Activated naive CD8-positive, alpha-beta T cell treated with anti-CD3 and anti-CD28 coated beads, Interleukin-2, amount 10 ng/mL, durations not matched to agents 7 days and 5 days (primary cell): ENCODE measurements around the gene IRF8. TPM values are rescaled to one million over a fixed set of nuclear protein-coding genes. Genes with fewer than 3 reads are reported as not detected.
A peak's percentile ranks its signal among the peaks of the same experiment; 100 is the strongest.

ENCODE experiments used
- ATAC-seq: fragments of 150-1000 bp; cut with Tn5 transposase; one replicate; pipeline ENCODE4 v1.10.0; 2021; ENCODE audit warnings: low read depth, moderate library complexity
- POLR2A ChIA-PET: fragments of 350-600 bp; sonication (Branson Sonifier 250); formaldehyde crosslinking; loops from one replicate; lab custom pipeline; 2021; ENCODE audit warnings: antibody characterized with exemption; lab: Charles Lee
- DNase-seq: peaks from one replicate; pipeline ENCODE4 v3.0.0; 2021
- H3K27ac Mint-ChIP-seq: one replicate; pipeline ENCODE4 v1.8.0; 2022; ENCODE audit warnings: mild to moderate bottlenecking, mixed read lengths
- H3K27me3 Mint-ChIP-seq: one replicate; pipeline ENCODE4 v1.8.0; 2022; ENCODE audit warnings: mild to moderate bottlenecking, moderate library complexity, mixed read lengths
- H3K36me3 Mint-ChIP-seq: one replicate; pipeline ENCODE4 v1.8.0; 2021; ENCODE audit warnings: mild to moderate bottlenecking, mixed read lengths
- H3K4me1 Mint-ChIP-seq: one replicate; pipeline ENCODE4 v1.8.0; 2021; ENCODE audit warnings: mixed read lengths
- H3K4me3 Mint-ChIP-seq: one replicate; pipeline ENCODE4 v1.8.0; 2022; ENCODE audit warnings: mild to moderate bottlenecking, moderate library complexity, mixed read lengths
- H3K9me3 Mint-ChIP-seq: one replicate; pipeline ENCODE4 v1.8.0; 2021; ENCODE audit warnings: mixed read lengths
- total RNA-seq, 2 experiments: library from RNA; stranded (reverse); gene quantifications; one replicate each; pipeline ENCODE4 v1.2.3, GENCODE V29; 2021

The IRF8 gene
- total RNA-seq, 2 experiments from 2014 or later, result 27.8 to 30.8 TPM

- H3K9me3 Mint-ChIP-seq, result no peaks in the 10 kb centered on the region
- peaks cover 6% of the 10 kb centered on the region for H3K27me3 Mint-ChIP-seq
- H3K4me1 Mint-ChIP-seq, result peaks cover 18% of the 10 kb centered on the region
- no peaks in the 10 kb centered on the region for H3K36me3 Mint-ChIP-seq
- DNase-seq (peak; percentile 12), ATAC-seq (no peak)
- H3K27ac Mint-ChIP-seq, result no peak overlapping the region
- POLR2A ChIA-PET, result interaction anchor here (1.7 kb wide), 1 partner anchor 11 kb away, joined by 6 read pairs; no protein-coding TSS in a partner anchor
- no peak overlapping the region for H3K4me3 Mint-ChIP-seq
Observed at GRCh38 chr16:85891776-85892166, 7.2 kb upstream of the IRF8 start.

GRCh38 chr16:85892760-85893159 lies 6.2 kb upstream of the IRF8 start:
- POLR2A ChIA-PET, result interaction anchor here (1.7 kb wide), 1 partner anchor 10 kb away, joined by 6 read pairs; no protein-coding TSS in a partner anchor
- DNase-seq, result no peak
- no peak overlapping the region for H3K4me3 Mint-ChIP-seq
- H3K27ac Mint-ChIP-seq, result no peak overlapping the region
- H3K27me3 Mint-ChIP-seq, result peaks cover 8% of the 10 kb centered on the region
- H3K9me3 Mint-ChIP-seq, result no peaks in the 10 kb centered on the region
- H3K36me3 Mint-ChIP-seq, result no peaks in the 10 kb centered on the region
- peaks cover 22% of the 10 kb centered on the region for H3K4me1 Mint-ChIP-seq
- no peak for ATAC-seq

DNA sequence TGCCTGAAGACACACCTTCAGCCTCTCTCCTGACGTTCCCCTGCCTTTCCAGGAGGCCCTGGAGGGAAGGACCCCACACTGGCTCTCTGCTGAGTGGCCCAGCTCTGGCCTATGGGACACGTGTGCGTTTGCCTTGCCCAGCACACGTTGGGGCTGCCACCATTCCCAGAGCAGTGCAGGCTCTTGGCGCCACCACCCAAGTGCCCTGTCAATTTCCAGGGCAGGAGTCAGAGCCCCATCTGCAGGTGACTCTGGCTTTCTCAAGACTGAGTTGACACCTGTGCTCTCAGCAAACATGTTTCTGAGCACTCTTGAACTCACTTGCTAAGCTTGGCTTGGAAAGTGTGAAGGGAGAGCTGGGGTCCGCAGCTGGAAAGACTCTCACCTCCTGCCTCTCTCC lies 4.7 kb upstream of the IRF8 start:
- no peak overlapping the region for H3K4me3 Mint-ChIP-seq
- peaks cover 15% of the 10 kb centered on the region for H3K4me1 Mint-ChIP-seq
- H3K27ac Mint-ChIP-seq, result no peak overlapping the region
- no peak for ATAC-seq
- peaks cover 11% of the 10 kb centered on the region for H3K27me3 Mint-ChIP-seq
- no peaks in the 10 kb centered on the region for H3K36me3 Mint-ChIP-seq
- H3K9me3 Mint-ChIP-seq, result no peaks in the 10 kb centered on the region
- DNase-seq, result no peak
- POLR2A ChIA-PET, result no interaction called here

DNA sequence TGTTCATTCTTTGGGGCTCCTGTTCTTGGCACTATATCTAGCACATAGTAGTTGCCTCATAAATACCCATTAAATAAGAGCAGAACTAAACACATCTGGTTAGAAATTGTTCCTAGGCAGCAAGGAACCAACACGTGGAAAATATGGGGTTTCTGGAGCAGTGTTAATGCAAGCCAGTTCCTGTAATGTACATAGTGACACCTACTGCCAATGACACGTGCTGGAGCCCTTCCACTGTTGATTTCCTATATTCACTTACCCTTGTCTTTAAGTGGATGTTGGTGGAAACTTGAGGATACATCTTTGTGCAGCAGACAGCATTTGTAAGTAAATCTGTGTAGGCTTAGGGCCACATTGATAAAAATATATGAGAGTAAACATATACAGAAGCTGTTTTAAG lies 1.6 kb upstream of the IRF8 start:
- ATAC-seq (no peak), DNase-seq (no peak)
- POLR2A ChIA-PET, result interaction anchor here (3.6 kb wide), 1 partner anchor 39 kb away, joined by 18 read pairs; no protein-coding TSS in a partner anchor
- H3K4me3 Mint-ChIP-seq, result peak overlapping the region; percentile 39
- peaks cover 40% of the 10 kb centered on the region for H3K4me1 Mint-ChIP-seq
- H3K36me3 Mint-ChIP-seq, result peaks cover 6% of the 10 kb centered on the region
- peaks cover 11% of the 10 kb centered on the region for H3K27me3 Mint-ChIP-seq
- H3K9me3 Mint-ChIP-seq, result no peaks in the 10 kb centered on the region
- no peak overlapping the region for H3K27ac Mint-ChIP-seq

DNA sequence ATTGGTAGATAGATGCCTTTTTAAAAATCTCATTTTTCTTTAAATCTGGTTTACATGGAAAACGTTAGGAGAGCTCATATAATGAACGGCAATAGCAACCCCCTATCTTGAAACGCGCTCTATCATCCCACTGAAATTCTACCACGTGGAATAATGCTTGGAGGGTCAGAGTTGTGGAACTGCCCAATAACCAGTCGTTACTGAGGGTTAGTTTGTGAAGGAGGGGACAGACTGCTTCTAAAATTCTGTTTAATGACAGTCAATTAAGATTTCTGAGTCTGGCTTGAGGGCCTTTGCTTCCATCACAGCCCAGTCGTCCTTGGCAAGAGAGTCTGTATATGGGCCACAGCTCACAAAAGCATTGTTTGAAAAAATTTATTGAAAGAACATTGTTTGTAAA lies 482 bp downstream of the IRF8 start:
- peaks cover 6% of the 10 kb centered on the region for H3K27me3 Mint-ChIP-seq
- peaks cover 20% of the 10 kb centered on the region for H3K36me3 Mint-ChIP-seq
- peak overlapping the region; percentile 86 for H3K4me3 Mint-ChIP-seq
- ATAC-seq (no peak), DNase-seq (peak; percentile 10)
- no peaks in the 10 kb centered on the region for H3K9me3 Mint-ChIP-seq
- POLR2A ChIA-PET, result interaction anchor here (1.1 to 3.6 kb wide), 5 partner anchors 11 to 90 kb away, joined by 3 to 18 read pairs (median 3); no protein-coding TSS in a partner anchor
- H3K27ac Mint-ChIP-seq, result peak overlapping the region; percentile 75
- peaks cover 58% of the 10 kb centered on the region for H3K4me1 Mint-ChIP-seq

- Mint-ChIP-seq H3K27ac (peak overlapping the region; percentile 65), H3K27me3 (peaks cover 6% of the 10 kb centered on the region), H3K4me3 (peak overlapping the region; percentile 86), H3K4me1 (peaks cover 66% of the 10 kb centered on the region), H3K9me3 (no peaks in the 10 kb centered on the region), H3K36me3 (peaks cover 28% of the 10 kb centered on the region)
- ATAC-seq, result no peak
- POLR2A ChIA-PET, result interaction anchor here (1.0 to 3.6 kb wide), 3 partner anchors 36 to 79 kb away, joined by 3 to 18 read pairs (median 4); no protein-coding TSS in a partner anchor
- DNase-seq, result peak; percentile 31
Observed at GRCh38 chr16:85900027-85900792, 1.2 kb downstream of the IRF8 start.

DNA sequence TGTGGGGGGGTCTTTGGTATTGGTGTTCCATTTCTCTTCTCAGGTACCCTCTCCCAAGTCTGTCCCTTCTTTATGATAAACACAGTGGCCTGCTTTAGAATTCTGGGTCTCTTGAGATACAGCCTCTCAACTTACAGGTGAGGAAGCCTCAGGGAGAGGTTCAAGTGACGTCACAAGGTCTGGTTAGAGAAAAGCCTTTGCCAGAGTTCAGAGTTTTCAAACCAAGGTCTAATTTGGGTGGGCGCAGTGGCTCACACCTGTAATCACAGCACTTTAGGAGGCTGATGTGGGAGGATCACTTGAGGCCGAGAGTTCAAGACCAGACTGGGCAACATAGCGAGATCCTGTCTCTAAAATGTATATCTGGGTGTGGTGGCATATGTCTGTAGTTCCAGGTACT lies 2.1 kb downstream of the IRF8 start:
- POLR2A ChIA-PET, result interaction anchor here (1.0 kb wide), 1 partner anchor 35 kb away, joined by 4 read pairs; no protein-coding TSS in a partner anchor
- DNase-seq, result no peak
- peaks cover 69% of the 10 kb centered on the region for H3K4me1 Mint-ChIP-seq
- H3K36me3 Mint-ChIP-seq, result peaks cover 37% of the 10 kb centered on the region
- no peaks in the 10 kb centered on the region for H3K9me3 Mint-ChIP-seq
- no peak for ATAC-seq
- peak overlapping the region; percentile 86 for H3K4me3 Mint-ChIP-seq
- peaks cover 6% of the 10 kb centered on the region for H3K27me3 Mint-ChIP-seq
- peak overlapping the region; percentile 18 for H3K27ac Mint-ChIP-seq

GRCh38 chr16:85901773-85902365 lies 2.9 kb downstream of the IRF8 start:
- Mint-ChIP-seq H3K27me3 (peaks cover 6% of the 10 kb centered on the region), H3K27ac (peak overlapping the region; percentile 92), H3K4me1 (peaks cover 72% of the 10 kb centered on the region), H3K36me3 (peaks cover 45% of the 10 kb centered on the region), H3K4me3 (peak overlapping the region; percentile 86), H3K9me3 (no peaks in the 10 kb centered on the region)
- POLR2A ChIA-PET, result interaction anchor here (0.9 to 2.4 kb wide), 8 partner anchors 10 to 87 kb away, joined by 3 to 12 read pairs (median 6); no protein-coding TSS in a partner anchor
- no peak for DNase-seq
- no peak for ATAC-seq

- peak; percentile 70 for DNase-seq
- Mint-ChIP-seq H3K4me3 (peak overlapping the region; percentile 86), H3K4me1 (peaks cover 67% of the 10 kb centered on the region), H3K36me3 (peaks cover 48% of the 10 kb centered on the region), H3K27me3 (peaks cover 3% of the 10 kb centered on the region), H3K9me3 (no peaks in the 10 kb centered on the region), H3K27ac (peak overlapping the region; percentile 92)
- peak; percentile 78 for ATAC-seq
- POLR2A ChIA-PET, result interaction anchor here (0.9 to 2.4 kb wide), 10 partner anchors 10 to 107 kb away, joined by 3 to 12 read pairs (median 4); no protein-coding TSS in a partner anchor
Observed at GRCh38 chr16:85902366-85903155, 3.6 kb downstream of the IRF8 start.

DNA sequence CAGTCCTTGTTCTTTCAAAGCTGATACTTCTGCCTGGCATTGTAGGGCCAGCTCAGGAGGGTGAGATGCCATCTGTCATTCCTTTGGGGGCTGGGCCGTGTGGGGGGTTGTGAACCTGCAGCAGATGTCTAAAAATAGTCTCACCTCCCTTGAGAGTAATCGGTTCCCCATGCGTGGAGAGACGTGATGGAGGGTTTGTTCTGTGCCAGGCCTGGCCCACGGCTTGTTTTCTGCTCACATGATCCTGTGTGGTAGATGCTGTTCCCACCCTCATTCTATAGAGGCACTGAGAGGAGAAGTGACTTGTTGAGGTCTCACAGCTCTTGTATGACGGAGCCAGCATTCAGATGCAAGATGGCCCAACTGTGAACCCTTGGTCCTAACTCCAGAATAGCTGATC lies 4.6 kb downstream of the IRF8 start:
- Mint-ChIP-seq H3K4me1 (peaks cover 70% of the 10 kb centered on the region), H3K36me3 (peaks cover 54% of the 10 kb centered on the region), H3K27ac (peak overlapping the region; percentile 92), H3K4me3 (peak overlapping the region; percentile 86), H3K9me3 (no peaks in the 10 kb centered on the region), H3K27me3 (no peaks in the 10 kb centered on the region)
- no peak for ATAC-seq
- POLR2A ChIA-PET, result interaction anchor here (1.0 to 2.4 kb wide), 7 partner anchors 11 to 106 kb away, joined by 3 to 12 read pairs (median 6); no protein-coding TSS in a partner anchor
- no peak for DNase-seq

DNA sequence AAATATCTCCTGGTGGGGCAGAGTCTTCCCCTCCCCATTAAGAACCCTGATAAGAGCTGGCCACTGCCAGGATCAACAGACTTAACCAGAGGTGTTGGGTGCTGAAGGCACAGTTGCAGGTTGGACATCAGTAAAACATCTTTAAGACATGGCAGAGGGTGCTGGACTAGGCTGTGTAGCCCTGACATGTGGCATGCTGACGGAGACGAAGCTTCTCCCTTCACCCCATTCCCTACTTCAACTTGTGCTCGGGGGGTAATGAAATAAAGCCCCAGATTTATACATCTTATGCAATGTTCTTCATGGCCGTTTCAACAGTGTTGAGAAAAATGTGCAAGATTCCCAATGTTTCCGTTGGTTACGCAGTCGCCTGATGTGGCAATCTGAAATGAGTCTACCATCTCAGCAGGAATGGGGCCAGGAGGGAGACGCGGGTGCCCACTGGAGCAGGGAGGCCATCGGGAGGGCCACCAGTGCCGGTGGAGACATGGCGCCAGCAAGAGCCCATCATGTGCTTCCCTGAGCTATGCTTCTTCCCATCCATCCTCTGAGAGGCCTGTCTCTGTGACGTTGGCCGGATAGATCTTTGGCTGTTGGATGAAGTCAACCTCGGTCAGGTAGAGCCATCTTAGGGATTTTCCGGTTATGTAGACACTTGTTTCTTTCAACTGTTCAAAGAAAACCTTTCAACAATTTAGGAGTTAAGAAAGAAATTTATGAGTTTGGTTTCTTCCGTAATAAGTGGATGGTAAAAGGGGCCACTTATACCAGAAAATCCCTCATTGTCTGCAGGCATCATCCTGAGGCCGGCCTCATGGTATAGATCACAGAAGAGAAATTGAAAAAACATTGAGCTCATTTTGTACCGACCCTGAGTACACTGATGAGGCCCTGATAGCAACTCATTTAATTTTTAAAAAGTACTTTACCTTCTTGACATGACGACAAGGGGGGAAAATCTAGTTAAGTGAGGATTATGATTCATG lies 6.4 kb downstream of the IRF8 start:
- POLR2A ChIA-PET, result no interaction called here
- Mint-ChIP-seq H3K27ac (no peak overlapping the region), H3K36me3 (peaks cover 63% of the 10 kb centered on the region), H3K4me3 (no peak overlapping the region), H3K9me3 (no peaks in the 10 kb centered on the region), H3K4me1 (peaks cover 62% of the 10 kb centered on the region), H3K27me3 (no peaks in the 10 kb centered on the region)
- DNase-seq (peak; percentile 20), ATAC-seq (no peak)

DNA sequence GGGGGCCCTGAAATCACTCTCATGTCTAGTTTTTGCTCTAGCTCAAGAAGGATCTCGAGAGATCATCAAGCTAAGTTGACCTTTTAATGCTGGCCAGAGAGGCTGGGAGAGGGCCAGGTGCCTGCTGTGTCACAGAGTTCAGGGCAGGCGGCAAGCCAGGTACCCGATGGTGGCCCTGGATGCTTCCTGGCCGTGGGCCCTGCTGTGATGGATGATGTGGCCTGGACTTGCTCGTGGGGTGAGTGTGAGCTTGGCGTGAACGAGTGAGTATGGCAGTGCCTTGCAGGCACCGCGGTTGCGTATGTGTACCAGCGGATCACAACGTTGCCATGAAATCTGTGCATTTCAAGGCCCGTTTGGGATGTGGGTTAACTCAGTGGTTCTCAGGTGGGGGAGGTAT lies 7.4 kb downstream of the IRF8 start:
- POLR2A ChIA-PET, result no interaction called here
- peaks cover 58% of the 10 kb centered on the region for H3K4me1 Mint-ChIP-seq
- peaks cover 63% of the 10 kb centered on the region for H3K36me3 Mint-ChIP-seq
- no peaks in the 10 kb centered on the region for H3K9me3 Mint-ChIP-seq
- no peak for ATAC-seq
- no peak overlapping the region for H3K27ac Mint-ChIP-seq
- no peak overlapping the region for H3K4me3 Mint-ChIP-seq
- DNase-seq, result peak; percentile 18
- H3K27me3 Mint-ChIP-seq, result no peaks in the 10 kb centered on the region
